LoVo (cell line): ENCODE data around the gene DUS3L.
"Not testable (repeated sequence)": the region's sequence is repeated elsewhere in the genome, so short reads cannot be mapped to it uniquely, and the experiment has no call there.

Source experiments
- DNase-seq: peaks from one replicate; pipeline ENCODE4 v3.0.0-alpha.2; 2016; ENCODE audit warnings: low spot score

DUS3L gene

DNA sequence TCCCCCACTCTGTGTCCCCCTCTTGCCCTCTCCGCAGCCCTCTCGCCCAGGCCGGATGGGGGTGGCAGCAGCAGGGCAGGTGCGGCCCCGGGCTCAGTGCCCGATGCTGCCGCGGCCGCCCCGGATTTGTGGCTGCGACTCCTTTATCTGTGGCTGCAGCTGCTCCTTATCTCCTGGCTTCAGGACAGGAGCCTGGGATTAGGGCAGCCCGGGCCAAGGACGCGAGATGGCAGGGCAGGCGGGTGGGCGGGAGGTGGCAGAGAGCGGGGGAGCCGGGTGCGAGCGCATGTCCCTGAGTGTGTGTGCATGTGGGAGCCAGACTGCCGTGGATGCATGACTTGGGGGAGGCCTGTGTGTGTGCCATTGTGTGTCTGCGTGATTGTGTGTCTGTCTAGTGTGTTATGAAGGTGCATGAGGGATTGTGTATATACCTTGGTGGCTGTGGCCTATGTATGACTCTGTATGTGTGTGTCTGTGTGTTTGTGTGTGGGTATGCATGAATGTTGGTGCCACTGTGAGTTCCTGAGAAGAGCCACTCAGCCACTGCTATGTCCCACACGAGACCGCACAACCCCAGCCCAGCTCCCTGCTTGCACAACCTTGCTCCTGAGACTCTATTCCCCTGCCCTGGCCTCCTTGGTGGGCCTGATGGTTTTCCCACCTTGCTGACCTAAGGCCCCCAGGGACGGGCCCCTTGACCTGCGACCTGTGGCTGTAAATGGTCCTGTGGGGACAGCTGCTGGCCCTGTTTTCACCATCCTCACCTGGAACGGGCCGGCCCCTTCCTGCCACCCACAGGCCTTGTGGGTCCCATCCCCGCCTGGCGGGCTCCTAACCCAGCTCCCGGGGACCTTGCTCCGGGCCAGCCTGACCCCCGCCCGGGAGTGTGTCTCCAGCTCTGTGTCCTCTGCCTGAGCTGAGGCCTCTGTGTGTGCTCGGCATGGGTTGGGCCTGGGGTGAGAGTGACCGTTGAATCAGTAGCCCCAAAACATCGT is 8.6 kb upstream of the DUS3L start:
- DNase-seq, result no peak

DNA sequence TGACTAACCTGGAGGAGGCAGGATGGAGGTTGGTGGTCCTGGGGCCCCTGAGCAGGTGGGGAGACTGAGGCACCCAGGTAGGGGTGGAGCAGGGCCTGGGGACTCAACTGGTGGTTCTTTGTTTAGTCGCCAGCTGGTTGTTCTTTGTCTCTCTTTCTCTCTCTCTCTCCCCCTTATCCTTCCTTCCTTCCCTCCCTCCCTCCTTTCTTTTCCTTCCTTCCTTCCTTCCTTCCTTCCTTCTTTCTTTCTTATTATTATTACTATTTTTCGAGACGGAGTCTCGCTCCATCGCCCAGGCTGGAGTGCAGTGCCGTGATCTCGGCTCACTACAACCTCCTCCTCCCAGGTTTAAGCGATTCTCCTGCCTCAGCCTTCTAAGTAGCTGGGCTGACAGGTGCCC is 7.3 kb upstream of the DUS3L start:
- DNase-seq, result no peak

- DNase-seq, result no peak
Observed at GRCh38 chr19:5795382-5795919, 4.5 kb upstream of the DUS3L start.

- DNase-seq, result no peak
Observed at GRCh38 chr19:5793188-5793587, 2.2 kb upstream of the DUS3L start.

GRCh38 chr19:5792224-5792623 is 1.3 kb upstream of the DUS3L start:
- no peak for DNase-seq

DNA sequence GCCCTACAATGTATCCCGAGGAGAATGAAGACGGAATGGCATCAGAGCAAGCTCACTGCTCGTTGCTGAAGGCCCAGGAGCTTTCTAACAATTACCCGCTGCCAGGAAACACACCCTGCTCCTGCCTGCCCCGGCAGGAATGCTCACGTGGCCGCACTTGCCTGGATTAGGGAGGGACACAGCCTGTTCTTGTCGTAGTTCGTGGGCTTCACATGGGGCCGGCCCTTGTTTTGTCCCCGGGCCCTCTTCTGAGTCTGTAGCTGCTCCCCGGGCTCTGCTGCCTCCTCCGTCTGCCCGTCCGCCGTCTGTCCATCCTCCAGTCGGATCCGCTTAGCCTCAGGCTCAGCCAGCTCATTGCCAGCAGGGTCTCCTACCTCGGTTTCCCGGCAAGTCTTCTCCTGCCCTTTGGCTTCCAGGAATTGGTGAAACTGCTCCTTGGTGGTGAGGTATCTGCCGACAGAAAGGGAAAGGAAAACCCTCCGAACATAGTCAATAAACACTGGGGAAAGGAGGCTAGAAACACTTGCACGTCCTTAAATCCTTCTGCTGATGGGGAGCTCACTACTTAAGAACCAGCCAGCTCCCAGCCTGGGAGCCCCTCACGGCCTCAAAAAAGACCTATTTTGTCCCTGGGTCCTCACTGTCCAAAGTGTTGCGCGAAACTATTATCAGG is 941 bp downstream of the DUS3L start:
- DNase-seq, result no peak

DNA sequence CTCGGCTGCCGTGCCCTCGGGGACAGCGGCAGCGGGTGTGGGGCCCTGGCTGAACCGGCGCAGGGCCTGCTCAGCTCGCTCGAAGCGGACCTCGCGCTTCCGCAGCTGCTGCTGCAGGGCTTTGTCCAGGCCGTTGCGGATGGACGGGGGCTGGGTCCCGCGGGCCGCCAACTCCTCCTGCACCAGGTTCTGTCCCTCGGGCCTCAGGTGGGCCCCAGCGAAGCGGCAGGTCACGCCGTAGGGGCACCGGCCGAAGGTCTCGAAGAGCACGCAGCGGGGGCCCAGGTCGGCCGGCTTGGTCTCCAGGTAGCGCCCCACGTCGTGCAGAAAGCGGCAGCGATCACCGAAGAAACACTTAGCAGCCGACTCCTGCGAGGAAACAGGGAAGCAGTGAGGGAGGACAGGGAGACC is 1.6 kb downstream of the DUS3L start:
- no peak for DNase-seq

GRCh38 chr19:5788422-5788821 is 2.5 kb downstream of the DUS3L start:
- DNase-seq, result no peak

DNA sequence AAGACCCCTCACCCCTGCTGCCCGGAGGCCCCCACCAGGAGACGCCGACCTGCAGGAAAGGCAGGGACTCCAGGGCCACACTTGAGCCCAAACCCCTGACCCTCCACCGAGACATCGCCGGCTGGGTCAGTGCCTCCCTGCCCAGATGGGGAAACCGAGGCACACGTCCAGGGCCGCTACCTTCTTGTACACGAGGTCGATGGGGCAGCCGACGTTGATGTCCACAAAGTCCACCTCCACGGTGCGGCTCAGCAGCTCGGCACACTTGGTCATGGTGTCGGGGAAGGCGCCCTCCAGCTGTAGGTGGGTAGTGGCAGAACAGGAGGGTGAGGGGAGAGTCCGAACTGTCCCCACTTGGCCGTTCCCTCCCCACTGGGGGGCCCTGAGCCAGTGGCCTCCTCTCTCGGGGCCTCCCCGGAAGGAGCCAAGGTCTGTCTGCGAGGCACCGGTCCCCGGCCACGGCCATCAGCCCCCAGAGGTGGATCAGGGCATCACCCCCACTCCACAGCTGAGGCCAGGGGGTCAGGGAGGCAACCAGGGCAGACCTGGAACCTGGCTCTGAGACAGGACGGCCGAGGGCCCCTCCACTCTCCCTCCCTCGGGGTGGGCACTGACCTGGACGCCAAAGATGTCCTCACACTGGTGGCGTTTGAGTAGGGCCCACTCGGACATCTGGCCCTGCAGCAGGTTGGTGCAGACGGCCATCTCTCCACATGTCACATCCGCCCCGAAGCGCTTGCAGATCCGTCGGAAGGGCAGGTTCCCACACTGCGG is 3.4 kb downstream of the DUS3L start:
- DNase-seq, result no peak

GRCh38 chr19:5786593-5787408 is 4.2 kb downstream of the DUS3L start:
- DNase-seq, result no peak

GRCh38 chr19:5785423-5785822 is 5.5 kb downstream of the DUS3L start:
- DNase-seq, result no peak

- no peak for DNase-seq
Observed at GRCh38 chr19:5784581-5785147, 6.3 kb downstream of the DUS3L start, which contains the start of gene PRR22. TSS of gene PRR22 (minus strand) at chr19:5784746. CDS start at chr19:5784660, 86 bp downstream.

- DNase-seq, result no peak
Observed at GRCh38 chr19:5782945-5783919, 7.7 kb downstream of the DUS3L start.

GRCh38 chr19:5782322-5782721 is 8.6 kb downstream of the DUS3L start:
- no peak for DNase-seq

DNA sequence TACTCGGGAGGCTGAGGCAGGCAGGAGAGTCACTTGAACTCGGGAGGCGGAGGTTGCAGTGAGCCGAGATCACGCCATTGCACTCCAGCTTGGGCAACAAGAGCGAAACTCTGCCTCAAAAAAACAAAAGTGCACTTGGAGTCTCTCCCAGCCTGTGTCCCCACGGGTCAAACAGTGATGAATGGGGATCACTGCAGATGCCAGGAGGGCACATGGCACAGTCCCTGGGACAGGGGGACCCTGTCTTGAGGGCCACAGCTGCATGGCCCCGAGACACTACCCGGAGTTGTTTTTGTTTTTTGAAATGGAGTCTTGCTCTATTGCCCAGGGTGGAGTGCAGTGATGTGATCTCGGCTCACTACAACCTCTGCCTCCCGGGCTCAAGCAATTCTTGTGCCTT is 10.0 kb downstream of the DUS3L start:
- not testable (repeated sequence) for DNase-seq

DNA sequence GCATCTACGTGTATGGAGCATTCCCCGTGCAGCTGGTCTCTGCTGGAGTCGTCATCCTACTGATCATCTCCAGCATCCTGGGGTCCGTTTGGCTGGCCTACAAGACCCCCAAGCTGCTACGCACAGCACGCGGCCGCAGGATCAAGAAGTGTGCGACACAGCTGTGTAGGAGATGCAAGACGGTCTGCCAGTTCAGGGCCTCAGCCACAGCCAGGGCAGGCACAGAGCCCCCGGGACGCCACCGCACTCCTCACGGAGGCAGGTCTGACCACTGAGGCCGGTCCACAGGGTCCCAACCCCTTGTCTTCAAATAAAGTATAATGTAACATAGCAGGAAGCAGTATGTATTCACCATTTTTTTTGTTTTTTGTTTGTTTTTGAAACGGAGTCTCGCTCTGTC is 12.6 kb downstream of the DUS3L start:
- no peak for DNase-seq

- DNase-seq, result no peak
Observed at GRCh38 chr19:5775668-5776309, 15.2 kb downstream of the DUS3L start.

GRCh38 chr19:5774921-5775320 is 16.0 kb downstream of the DUS3L start:
- DNase-seq, result no peak

DNA sequence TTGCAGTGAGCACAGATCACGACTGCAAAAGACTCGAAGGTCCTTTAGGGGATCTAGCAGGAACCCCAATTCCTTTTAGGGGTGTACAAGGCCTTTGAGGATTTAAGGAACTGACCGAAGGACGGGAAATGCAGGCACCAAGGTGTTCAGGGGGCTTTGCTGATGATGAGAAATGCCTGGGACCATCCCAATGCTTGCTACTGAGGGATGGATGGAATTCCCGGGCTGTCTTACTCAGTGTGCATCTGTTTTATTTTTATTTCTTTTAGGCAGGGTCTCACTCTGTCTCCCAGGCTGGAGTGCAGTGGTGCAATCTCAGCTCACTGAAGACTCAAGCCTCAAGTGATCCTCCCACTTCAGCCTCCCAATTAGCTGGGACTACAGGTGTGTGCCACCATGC is 17.7 kb downstream of the DUS3L start:
- DNase-seq, result no peak
